ENCODE data around the gene VAV2. TPM values are rescaled to one million over a fixed set of nuclear protein-coding genes. Genes with fewer than 3 reads are reported as not detected.

Gene VAV2
- total RNA-seq, 1 experiment from 2014 or later, result 10.3 TPM

GRCh38 chr9:133728856-133729616 lies 263.1 kb downstream of the VAV2 start:
- no peak for DNase-seq (ENCODE audit: low read depth)

- no peak for DNase-seq (ENCODE audit: low read depth)
Observed at GRCh38 chr9:133727876-133728441, 264.2 kb downstream of the VAV2 start.

GRCh38 chr9:133727277-133727875 lies 264.7 kb downstream of the VAV2 start:
- DNase-seq (ENCODE audit: low read depth), result no peak

DNA sequence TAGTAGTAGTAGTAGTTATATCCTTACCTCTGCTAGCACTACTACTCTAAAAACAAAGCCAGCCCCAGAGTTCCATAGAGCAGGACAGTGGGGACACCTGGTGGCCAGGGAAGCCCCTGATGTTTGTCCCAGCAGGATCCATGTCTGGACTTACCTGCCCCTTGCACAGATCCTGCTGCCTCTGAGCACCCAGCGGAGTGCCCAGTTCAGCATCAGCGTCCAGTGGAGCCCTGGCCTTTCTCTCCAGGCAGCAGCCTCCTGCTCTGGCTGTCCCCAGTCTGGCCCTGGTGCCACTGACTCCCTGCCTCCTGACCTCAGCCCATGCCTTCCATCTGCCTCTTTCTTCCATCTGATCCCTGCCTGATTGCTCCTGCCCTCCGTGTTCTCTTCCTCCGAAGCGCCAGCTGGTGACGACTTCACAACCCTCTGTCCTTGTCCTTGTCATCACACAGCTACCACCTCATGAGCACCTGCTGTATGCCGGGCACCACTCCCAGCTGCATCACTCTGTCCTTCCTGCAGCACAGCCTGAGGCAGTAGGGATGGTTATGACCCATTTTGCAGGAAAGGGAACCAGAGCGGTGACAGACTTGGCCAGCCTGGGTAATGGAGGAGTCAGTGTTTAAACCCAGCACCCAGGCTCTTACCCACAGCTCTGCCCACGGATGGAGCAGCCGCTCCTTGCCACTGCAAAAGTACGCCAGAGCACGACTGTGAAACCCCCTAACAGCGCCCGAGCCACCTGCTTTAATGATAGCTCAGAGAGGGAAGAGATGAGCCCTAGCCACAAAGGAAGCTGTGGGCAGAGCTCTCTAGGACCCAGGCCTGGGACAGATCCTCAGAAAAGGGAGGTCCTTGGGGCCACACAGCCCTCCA lies 265.5 kb downstream of the VAV2 start:
- DNase-seq (ENCODE audit: low read depth), result peak; percentile 52

DNA sequence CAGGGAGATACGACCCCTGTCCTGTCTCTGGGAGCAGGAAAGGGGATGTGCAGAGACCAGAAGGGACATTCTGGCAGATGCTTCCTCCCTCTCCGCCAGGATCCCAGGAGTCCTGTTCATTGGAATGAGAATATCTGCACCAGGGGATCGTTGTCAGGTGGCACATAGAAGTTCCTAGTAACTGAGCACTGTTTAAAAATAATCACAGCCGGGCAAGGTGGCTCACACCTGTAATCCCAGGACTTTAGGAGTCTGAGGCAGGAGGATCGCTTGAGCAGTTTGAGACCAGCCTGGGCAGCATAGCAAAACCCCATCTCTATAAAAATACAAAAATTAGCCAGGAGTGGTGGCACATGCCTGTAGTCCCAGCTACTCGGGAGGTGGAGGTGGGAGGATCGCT lies 266.2 kb downstream of the VAV2 start:
- DNase-seq (ENCODE audit: low read depth), result no peak

DNA sequence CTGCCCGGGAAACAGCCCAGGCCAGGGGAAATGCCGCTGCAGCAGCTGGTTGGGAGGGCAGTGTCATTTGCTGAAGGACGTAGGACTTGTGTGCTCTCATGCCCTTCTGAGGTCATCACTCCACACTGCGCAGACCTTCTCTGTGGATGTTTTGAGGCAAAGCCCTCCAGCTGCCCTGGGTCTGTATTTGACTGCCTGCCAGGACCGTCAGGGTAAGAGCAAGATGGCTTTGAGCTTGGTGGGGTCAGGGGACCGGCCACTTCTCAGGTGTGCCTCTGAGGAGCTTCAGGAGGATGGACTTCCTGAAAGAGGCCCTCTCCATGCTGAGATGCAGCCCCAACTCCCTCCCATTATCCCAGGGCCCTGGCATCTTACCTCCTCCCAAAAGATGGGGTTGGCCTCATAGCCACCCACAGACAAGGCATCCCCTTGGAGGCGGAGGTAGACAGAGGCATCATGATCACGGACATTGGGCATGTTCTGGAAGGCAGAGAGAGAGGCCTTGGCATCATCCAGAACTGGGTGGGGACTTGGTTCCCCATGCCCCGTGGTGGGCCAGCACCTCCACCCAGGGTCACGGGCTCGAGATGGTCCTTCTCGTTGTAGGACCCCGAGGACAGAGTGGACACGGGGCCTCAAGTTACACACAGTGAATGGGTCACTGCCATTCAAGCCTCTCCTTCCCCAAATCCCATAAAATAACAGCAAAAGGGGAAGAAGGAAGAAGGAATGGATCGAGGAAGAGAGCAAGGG lies 273.4 kb downstream of the VAV2 start:
- DNase-seq (ENCODE audit: low read depth), result no peak

- no peak for DNase-seq (ENCODE audit: low read depth)
Observed at GRCh38 chr9:133717113-133718031, 274.8 kb downstream of the VAV2 start.

DNA sequence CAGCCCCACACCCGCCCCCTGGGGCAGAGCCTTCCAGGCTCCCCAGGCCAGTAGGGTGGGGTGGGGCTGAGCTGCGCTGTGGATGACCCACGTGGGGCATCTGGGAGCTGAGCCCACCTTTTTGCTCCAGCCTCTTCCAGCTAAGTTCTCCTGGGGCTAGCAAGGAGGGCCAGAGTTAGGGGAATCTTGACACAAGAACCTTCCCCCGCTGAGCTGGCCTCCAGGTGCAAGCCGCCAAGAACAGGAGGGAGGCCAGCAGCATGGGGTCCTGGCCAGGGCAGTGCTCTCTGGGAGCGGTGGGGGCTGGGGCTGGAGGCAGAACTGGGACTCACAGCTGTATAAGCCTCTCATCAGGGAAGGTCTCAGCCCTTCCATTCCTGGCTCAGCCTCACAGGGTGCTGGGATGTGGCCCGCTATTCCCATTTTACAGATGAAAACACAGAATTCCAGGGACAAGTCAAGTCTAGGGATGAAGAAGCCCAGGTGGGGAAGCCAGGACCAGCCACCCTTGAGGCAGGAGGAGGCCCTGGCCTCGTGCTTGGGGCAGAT lies 275.5 kb downstream of the VAV2 start:
- peak; percentile 27 for DNase-seq (ENCODE audit: low read depth)

DNA sequence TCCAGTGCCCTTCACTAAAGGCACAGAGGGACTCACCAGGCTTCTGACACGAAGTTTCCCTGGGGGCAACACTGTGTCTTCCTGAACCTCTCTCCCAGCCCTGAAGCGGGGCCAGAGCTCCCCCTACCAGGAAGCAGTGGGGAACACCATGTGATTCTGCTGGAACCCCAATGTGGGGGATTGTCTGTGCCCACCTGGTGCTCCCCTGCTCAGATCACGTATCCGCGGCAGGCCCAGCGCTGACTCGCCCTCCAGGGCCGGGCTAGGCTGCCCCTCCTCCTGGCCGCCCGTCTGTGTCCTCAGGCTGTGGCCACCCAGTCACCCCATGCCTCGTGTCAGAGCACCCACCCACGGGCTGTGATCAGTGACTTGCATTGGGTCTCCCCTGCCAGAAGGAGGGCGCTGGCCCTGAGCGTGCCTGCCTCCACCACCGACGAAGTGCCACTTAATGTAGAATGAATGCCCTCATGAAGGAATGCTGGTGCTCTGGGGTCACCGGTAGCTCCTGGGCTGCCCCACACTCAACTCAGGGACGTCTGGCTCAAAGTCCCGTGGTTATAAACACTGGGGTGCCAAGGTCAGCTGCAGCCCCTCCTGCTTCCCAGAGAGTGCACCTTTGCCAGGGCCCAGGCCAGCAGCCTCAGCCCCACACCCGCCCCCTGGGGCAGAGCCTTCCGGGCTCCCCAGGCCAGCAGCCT lies 276.1 kb downstream of the VAV2 start:
- peak; percentile 65 for DNase-seq (ENCODE audit: low read depth)

- DNase-seq (ENCODE audit: low read depth), result peak; percentile 93
Observed at GRCh38 chr9:133715295-133715865, 276.7 kb downstream of the VAV2 start.

DNA sequence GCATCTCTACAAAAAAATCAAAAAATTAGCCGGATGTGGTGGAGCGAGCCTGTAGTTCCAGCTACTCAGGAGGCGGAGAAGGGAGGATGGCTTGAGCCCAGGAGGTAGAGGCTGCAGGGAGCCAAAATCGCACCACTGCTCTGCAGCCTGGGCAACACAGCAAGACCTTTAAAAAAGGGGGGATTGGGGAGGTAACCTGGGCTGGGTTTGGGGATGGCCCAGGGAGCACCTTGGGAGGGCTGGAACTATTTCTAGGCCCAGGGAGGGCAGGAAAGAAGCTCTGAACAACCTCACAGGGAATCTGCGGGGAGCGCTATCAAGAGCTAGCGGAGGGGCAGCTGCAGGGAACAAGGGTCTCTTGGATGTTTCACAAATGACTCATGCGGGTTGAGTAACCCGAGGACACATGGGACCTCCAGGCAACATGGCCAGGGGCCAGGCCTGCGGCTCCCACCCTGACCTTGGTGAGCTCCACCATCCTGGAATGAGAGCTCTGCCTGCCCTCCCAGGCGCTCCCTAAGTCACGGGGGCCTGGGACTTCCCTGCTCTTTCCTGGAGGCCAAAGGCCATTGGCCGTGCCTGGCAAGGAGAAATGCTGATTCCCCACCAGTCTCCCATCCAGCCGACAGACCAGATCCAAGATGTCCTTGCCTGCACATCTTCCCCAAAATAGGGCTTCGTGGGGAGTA lies 277.4 kb downstream of the VAV2 start:
- peak; percentile 94 for DNase-seq (ENCODE audit: low read depth)

GRCh38 chr9:133713960-133714495 lies 278.1 kb downstream of the VAV2 start:
- DNase-seq (ENCODE audit: low read depth), result no peak

DNA sequence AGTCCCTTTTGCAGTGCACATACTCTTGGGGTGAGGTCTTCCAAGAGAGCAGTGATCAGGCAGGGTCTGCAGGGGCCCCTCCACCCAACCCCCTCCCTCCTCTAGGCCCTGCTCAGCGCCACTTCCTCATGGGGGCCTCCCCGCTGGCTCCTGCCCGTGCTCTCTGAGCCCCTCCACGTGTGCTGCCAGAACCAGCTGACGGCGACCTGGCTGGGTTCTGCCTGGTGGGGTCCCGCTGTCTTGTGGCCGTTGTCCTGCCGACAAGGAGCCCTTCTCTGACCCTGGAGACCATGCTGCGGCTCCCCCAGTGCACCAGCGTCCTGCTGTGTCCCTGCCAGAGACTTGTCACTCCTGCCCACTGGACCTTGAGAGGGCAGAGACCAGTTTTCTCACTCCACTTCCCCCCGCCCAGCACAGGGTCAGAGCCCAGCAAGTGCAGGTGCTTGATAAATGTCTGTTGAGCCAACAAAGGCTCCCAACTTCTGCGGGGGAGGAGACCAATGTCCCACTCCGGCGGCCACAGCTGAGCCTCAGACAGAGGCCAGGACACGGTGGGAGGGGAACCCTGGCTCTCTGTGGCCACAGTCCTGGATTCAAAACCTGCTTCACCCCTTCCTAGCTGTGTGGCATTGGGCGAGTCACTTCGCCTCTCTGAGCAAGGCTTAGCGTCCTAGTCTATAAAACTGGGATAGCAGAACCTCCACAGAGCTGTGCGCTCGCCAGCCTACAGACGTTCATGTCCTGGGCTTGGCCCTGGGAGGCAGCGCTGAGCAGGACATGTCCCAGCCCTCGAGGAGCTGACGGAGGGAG lies 278.8 kb downstream of the VAV2 start:
- DNase-seq (ENCODE audit: low read depth), result no peak

- DNase-seq (ENCODE audit: low read depth), result no peak
Observed at GRCh38 chr9:133712221-133713100, 279.7 kb downstream of the VAV2 start.

Data from RPMI7951 (cell line).